GM12891 (cell line): Measurements from ENCODE around the gene UBE2E2.

Source experiments
- DNase-seq: peaks from one replicate; pipeline ENCODE4 v3.0.0; 2011; ENCODE audit warnings: low spot score; ENCODE audit not compliant: insufficient read length
- FAIRE-seq: peaks from 2 replicates; lab custom pipeline; 2011; peaks lifted over from hg19 to GRCh38; lab: Jason Lieb, UNC
- PAX5 ChIP-seq: IDR thresholded peaks from 2 replicates; pipeline ENCODE4 v1.6.1; 2011; ENCODE audit warnings: low read length, moderate library complexity, mild to moderate bottlenecking; ENCODE audit not compliant: insufficient read depth, severe bottlenecking
- POLR2A ChIP-seq: IDR thresholded peaks from 2 replicates; pipeline ENCODE4 v1.6.1; 2011; ENCODE audit warnings: low read depth, low read length, control low read depth
- POLR2AphosphoS5 ChIP-seq: IDR thresholded peaks from 2 replicates; pipeline ENCODE4 v1.6.1; 2011; ENCODE audit warnings: low read depth, low read length, control low read depth
- POU2F2 ChIP-seq: IDR thresholded peaks from 2 replicates; pipeline ENCODE4 v1.6.1; 2011; ENCODE audit warnings: low read depth, mild to moderate bottlenecking, control low read depth, low read length, moderate library complexity
- SPI1 ChIP-seq: IDR thresholded peaks from 2 replicates; pipeline ENCODE4 v1.6.1; 2011; ENCODE audit warnings: low read depth, low read length, control low read depth
- TAF1 ChIP-seq: IDR thresholded peaks from 2 replicates; pipeline ENCODE4 v1.6.1; 2011; ENCODE audit warnings: low read depth, low read length, control low read depth

UBE2E2 gene

DNA sequence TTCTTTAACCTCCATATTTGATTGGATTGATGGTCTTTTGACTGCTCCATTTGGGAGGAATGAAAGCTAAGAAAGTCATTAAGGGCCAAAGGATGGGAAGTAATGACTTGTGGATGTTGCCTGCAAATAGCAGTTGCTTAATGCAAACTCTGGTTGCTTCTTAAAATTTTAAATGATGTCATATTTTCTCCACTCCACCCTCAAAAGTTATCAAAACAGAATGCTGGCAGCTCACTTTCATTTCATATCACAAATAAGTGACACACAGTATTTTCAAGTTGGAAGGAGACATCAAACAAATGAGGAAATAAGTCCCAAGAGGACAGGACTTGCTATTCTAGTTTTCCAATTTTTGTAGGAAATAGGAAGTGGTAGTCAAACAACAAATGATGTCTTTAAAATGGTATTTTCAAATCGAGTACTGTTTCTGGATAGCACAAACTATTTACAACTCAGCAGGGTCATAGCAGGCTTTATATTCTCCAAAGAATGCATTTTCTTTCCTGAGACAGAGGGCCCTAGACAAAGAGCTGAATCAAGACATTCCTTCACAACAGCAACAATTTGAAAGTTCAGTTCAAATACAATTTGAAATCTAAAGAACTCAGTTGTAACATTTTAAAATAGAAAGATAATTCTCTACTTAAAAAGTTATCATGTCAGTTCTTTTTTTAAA is 437.5 kb downstream of the UBE2E2 start:
- TF ChIP-seq TAF1 (no peak), POU2F2 (no peak), PAX5 (no peak), POLR2A (no peak), SPI1 (no peak), POLR2AphosphoS5 (no peak)
- DNase-seq (no peak), FAIRE-seq (no peak)
